GM12878 (cell line): ENCODE results near the gene RBM41.

ENCODE experiments used
- CEBPB ChIP-seq, 2 experiments: fragments of 150-350 bp in 1 of 2; IDR thresholded peaks; 2 replicates each; pipeline ENCODE4 v1.6.1; 2012 to 2014; ENCODE audit warnings: low read depth in 2 of 2, low read length in 2 of 2, borderline replicate concordance in 1 of 2, inconsistent platforms in 1 of 2
- EGR1 ChIP-seq, 2 experiments: IDR thresholded peaks; 1 replicate in 1 of 2; 2 replicates in 1 of 2; pipeline ENCODE4 v1.6.1; 2011 to 2012; ENCODE audit warnings: low read depth in 2 of 2, low read length in 2 of 2, borderline replicate concordance in 1 of 2, mild to moderate bottlenecking in 1 of 2, moderate library complexity in 1 of 2
- EZH2 ChIP-seq: IDR thresholded peaks from 2 replicates; pipeline ENCODE4 v1.6.1; 2012; ENCODE audit warnings: low read depth, mild to moderate bottlenecking, control low read depth, inconsistent platforms, low read length, borderline replicate concordance; ENCODE audit not compliant: control insufficient read depth
- GABPA ChIP-seq: IDR thresholded peaks from 2 replicates; pipeline ENCODE4 v1.6.1; 2014; ENCODE audit warnings: antibody characterized with exemption, low read depth, mild to moderate bottlenecking, inconsistent platforms
- HDAC2 ChIP-seq: fragments of 200-600 bp; sonication (generic); IDR thresholded peaks from 2 replicates; pipeline ENCODE4 v1.6.1; 2017
- POLR2AphosphoS2 ChIP-seq: IDR thresholded peaks from 2 replicates; pipeline ENCODE4 v1.6.1; 2011; ENCODE audit warnings: low read depth, mild to moderate bottlenecking, low read length, improper control_type of control experiment, moderate library complexity
- RFX5 ChIP-seq: IDR thresholded peaks from 2 replicates; pipeline ENCODE4 v1.6.1; 2011; ENCODE audit warnings: low read depth, low read length, improper control_type of control experiment
- SIN3A ChIP-seq: IDR thresholded peaks from 2 replicates; pipeline ENCODE4 v1.6.1; 2012; ENCODE audit warnings: low read depth, low read length, improper control_type of control experiment
- SP1 ChIP-seq: IDR thresholded peaks from one replicate; pipeline ENCODE4 v1.6.1; 2011; ENCODE audit warnings: low read depth, low read length
- SRF ChIP-seq, 2 experiments: IDR thresholded peaks; 2 replicates each; pipeline ENCODE4 v1.6.1; 2011; ENCODE audit warnings: low read depth in 2 of 2, low read length in 2 of 2, mild to moderate bottlenecking in 1 of 2, moderate library complexity in 1 of 2
- STAT3 ChIP-seq: IDR thresholded peaks from 2 replicates; pipeline ENCODE4 v1.6.1; 2011; ENCODE audit warnings: low read depth, low read length, improper control_type of control experiment
- TCF12 ChIP-seq: IDR thresholded peaks from 2 replicates; pipeline ENCODE4 v1.6.1; 2011; ENCODE audit warnings: low read depth, mild to moderate bottlenecking, low read length
- TF ChIP-seq, protein P1 (sequence below), 3 experiments: IDR thresholded peaks in 2 of 3; conservative IDR thresholded peaks in 1 of 3; 2 replicates each; pipeline ENCODE4 v1.5.1; 2011; ENCODE audit warnings: low read depth in 3 of 3, low read length in 3 of 3, mild to moderate bottlenecking in 3 of 3, control low read depth in 2 of 3, moderate library complexity in 2 of 3, inconsistent platforms in 1 of 3, mixed read lengths in 1 of 3; ENCODE audit not compliant: control insufficient read depth in 2 of 3, insufficient read depth in 1 of 3; ENCODE audit errors: extremely low read depth in 1 of 3
- TF ChIP-seq, protein P2 (sequence below): fragments of 450-650 bp; formaldehyde crosslinking; IDR thresholded peaks from 2 replicates; pipeline ENCODE4 v1.5.0; 2022; ENCODE audit warnings: mild to moderate bottlenecking, missing genetic modification characterization

DNA sequence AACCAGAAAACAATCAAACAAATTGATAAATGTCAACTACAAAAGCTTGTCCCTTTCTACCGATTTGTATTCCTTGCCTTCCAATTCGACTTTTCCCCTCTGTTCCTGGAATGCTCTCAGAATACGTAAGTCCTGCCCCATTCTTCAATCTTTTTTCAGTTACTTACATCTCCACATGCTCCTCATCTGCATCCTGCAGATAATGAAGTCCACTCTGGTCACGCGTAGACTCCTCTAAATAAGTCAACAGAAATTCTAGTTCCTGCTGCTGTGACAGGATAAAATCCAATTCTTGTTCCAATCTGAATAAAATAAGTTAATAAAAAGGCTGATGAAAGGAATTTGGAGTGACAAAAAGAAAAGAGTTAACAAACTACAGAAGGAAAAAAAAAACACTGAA is 34.4 kb upstream of the RBM41 start:
- TF ChIP-seq, protein P1, sequence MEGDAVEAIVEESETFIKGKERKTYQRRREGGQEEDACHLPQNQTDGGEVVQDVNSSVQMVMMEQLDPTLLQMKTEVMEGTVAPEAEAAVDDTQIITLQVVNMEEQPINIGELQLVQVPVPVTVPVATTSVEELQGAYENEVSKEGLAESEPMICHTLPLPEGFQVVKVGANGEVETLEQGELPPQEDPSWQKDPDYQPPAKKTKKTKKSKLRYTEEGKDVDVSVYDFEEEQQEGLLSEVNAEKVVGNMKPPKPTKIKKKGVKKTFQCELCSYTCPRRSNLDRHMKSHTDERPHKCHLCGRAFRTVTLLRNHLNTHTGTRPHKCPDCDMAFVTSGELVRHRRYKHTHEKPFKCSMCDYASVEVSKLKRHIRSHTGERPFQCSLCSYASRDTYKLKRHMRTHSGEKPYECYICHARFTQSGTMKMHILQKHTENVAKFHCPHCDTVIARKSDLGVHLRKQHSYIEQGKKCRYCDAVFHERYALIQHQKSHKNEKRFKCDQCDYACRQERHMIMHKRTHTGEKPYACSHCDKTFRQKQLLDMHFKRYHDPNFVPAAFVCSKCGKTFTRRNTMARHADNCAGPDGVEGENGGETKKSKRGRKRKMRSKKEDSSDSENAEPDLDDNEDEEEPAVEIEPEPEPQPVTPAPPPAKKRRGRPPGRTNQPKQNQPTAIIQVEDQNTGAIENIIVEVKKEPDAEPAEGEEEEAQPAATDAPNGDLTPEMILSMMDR (IDR thresholded peaks at IDR 0.05 in 2 of 3, conservative IDR thresholded peaks at IDR 0.05 in 1 of 3; ENCODE audit: control insufficient read depth in 2 of 3, extremely low read depth in 1 of 3, insufficient read depth in 1 of 3, low read depth in 3 of 3, low read length in 3 of 3) = no peak
- TF ChIP-seq GABPA (no peak), STAT3 (no peak), RFX5 (no peak), SP1 (no peak), TCF12 (no peak), HDAC2 (no peak), SRF (IDR thresholded peaks at IDR 0.05; ENCODE audit: low read depth in 2 of 2, low read length in 2 of 2) (no peak), POLR2AphosphoS2 (no peak), CEBPB (IDR thresholded peaks at IDR 0.05; ENCODE audit: borderline replicate concordance in 1 of 2, low read depth in 2 of 2, low read length in 2 of 2) (no peak), EZH2 (no peak), SIN3A (no peak), EGR1 (IDR thresholded peaks at IDR 0.05; ENCODE audit: borderline replicate concordance in 1 of 2, low read depth in 2 of 2, low read length in 2 of 2) (no peak)
- TF ChIP-seq, protein P2, sequence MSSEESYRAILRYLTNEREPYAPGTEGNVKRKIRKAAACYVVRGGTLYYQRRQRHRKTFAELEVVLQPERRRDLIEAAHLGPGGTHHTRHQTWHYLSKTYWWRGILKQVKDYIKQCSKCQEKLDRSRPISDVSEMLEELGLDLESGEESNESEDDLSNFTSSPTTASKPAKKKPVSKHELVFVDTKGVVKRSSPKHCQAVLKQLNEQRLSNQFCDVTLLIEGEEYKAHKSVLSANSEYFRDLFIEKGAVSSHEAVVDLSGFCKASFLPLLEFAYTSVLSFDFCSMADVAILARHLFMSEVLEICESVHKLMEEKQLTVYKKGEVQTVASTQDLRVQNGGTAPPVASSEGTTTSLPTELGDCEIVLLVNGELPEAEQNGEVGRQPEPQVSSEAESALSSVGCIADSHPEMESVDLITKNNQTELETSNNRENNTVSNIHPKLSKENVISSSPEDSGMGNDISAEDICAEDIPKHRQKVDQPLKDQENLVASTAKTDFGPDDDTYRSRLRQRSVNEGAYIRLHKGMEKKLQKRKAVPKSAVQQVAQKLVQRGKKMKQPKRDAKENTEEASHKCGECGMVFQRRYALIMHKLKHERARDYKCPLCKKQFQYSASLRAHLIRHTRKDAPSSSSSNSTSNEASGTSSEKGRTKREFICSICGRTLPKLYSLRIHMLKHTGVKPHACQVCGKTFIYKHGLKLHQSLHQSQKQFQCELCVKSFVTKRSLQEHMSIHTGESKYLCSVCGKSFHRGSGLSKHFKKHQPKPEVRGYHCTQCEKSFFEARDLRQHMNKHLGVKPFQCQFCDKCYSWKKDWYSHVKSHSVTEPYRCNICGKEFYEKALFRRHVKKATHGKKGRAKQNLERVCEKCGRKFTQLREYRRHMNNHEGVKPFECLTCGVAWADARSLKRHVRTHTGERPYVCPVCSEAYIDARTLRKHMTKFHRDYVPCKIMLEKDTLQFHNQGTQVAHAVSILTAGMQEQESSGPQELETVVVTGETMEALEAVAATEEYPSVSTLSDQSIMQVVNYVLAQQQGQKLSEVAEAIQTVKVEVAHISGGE = no peak
